GM12872 (cell line): ENCODE results near the gene FIZ1.

Experiments used
- CTCF ChIP-seq: IDR thresholded peaks from 3 replicates; pipeline ENCODE4 v1.5.1; 2011; ENCODE audit warnings: low read depth, mild to moderate bottlenecking, low read length, moderate library complexity; ENCODE audit not compliant: insufficient read depth

Gene FIZ1

GRCh38 chr19:55599468-55599841 lies at the start of gene FIZ1:
FIZ1 (minus strand) TSS chr19:55599517; CDS start chr19:55597865, 1,652 bp downstream.
- TF ChIP-seq CTCF: no peak

GRCh38 chr19:55648585-55649267 lies 49.4 kb upstream of the FIZ1 start:
- no peak for TF ChIP-seq CTCF

- TF ChIP-seq CTCF: no peak
Observed at GRCh38 chr19:55647732-55648584, 48.6 kb upstream of the FIZ1 start, which contains the start of gene CCDC106. CCDC106 (plus strand) TSS chr19:55648212; CDS start chr19:55649047, 835 bp downstream.

GRCh38 chr19:55646889-55647731 lies 47.8 kb upstream of the FIZ1 start:
- no peak for TF ChIP-seq CTCF

- no peak for TF ChIP-seq CTCF
Observed at GRCh38 chr19:55645512-55645881, 46.2 kb upstream of the FIZ1 start.

GRCh38 chr19:55644842-55645511 lies 45.7 kb upstream of the FIZ1 start:
- TF ChIP-seq CTCF: no peak
